IPS-18c (cell line): ENCODE measurements around the gene PXDC1.
"Not testable (repeated sequence)": the region's sequence is repeated elsewhere in the genome, so short reads cannot be mapped to it uniquely, and the experiment has no call there.

Experiments
- H3K4me3 ChIP-seq: 2 replicates; pipeline ENCODE4 v1.7.0; 2013; ENCODE audit warnings: low read depth, mild to moderate bottlenecking, low read length, moderate library complexity; ENCODE audit not compliant: insufficient read depth
- H3K9me3 ChIP-seq: one replicate; pipeline ENCODE4 v1.6.1; 2013; ENCODE audit warnings: mild to moderate bottlenecking, low read length, moderate library complexity; ENCODE audit not compliant: control insufficient read depth, insufficient read depth

The PXDC1 gene

GRCh38 chr6:3754032-3754725, 2.7 kb upstream of the PXDC1 start:
- not testable (repeated sequence) for H3K4me3 ChIP-seq, H3K9me3 ChIP-seq

- Histone ChIP-seq H3K4me3 (no peak overlapping the region), H3K9me3 (peaks cover 2% of the 10 kb centered on the region)
These were observed 1.8 kb upstream of the PXDC1 start for GRCh38 chr6:3753228-3753835.

- peak overlapping the region; percentile 60 for H3K4me3 ChIP-seq
- peaks cover 2% of the 10 kb centered on the region for H3K9me3 ChIP-seq
These were observed 1.2 kb upstream of the PXDC1 start for GRCh38 chr6:3752531-3753227.

- Histone ChIP-seq H3K9me3 (peaks cover 2% of the 10 kb centered on the region), H3K4me3 (peak overlapping the region; percentile 60)
These were observed 417 bp upstream of the PXDC1 start for GRCh38 chr6:3751730-3752530.

- peaks cover 2% of the 10 kb centered on the region for H3K9me3 ChIP-seq
- peak overlapping the region; percentile 60 for H3K4me3 ChIP-seq
These were observed 1.0 kb downstream of the PXDC1 start for GRCh38 chr6:3750317-3751076.

DNA sequence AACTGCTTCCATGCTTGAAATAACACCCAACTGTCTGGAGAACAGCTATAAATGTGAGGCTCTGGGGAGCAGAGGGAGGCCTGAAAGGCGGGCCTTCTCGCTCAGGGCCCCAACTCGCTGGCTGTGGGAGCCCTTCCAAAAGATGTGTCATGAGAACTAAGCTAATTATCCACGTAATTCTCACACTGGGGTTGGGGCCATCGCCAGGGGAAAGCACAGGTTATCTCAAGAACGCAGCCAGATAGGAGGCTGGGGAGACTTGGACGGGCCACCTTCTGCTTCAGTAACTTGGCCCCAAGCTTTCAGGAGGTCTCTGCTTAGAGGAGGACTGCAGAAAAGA, 1.6 kb downstream of the PXDC1 start:
- H3K9me3 ChIP-seq = peaks cover 2% of the 10 kb centered on the region
- H3K4me3 ChIP-seq = peak overlapping the region; percentile 16; the same call in 1 of the 2 replicates

DNA sequence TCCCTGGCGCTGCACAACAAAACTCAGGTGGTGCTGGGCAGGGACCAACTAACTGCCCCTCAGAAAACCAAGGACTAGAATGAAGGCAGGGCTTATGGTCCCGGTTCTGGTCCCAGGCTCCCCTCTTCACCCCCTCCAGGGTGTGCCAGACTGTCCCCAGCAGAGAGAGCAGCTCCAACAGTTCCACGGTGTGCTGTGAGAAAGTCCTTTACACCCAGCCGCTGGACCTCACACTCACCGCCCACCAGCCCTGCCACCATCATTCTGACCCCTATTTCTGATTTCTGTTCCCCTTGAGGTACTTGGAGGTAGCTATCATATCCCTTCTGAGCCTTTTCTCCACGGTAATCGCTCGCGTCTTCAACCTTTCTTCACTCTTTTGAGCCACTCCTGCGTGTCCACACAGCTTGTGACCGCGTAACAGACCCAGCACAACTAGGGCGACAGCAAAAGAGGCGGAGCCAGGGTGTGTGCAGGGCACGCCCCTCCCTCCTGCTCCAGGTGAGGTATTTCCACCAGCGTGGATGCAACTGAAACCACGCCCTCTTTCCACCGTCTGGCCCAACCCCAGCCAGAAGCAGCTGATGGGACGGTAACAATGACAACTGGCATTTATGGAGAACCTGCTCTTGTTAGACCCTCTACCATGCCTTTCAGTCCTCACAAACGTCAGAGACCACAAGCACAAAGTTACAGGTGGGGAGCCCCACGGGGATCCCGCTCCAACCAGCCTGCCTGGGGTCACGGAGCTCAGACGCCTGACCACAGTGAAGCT, 2.3 kb downstream of the PXDC1 start:
- peaks cover 2% of the 10 kb centered on the region for H3K9me3 ChIP-seq
- H3K4me3 ChIP-seq = no peak overlapping the region

GRCh38 chr6:3748208-3749066, 3.1 kb downstream of the PXDC1 start:
- peaks cover 2% of the 10 kb centered on the region for H3K9me3 ChIP-seq
- H3K4me3 ChIP-seq = no peak overlapping the region

GRCh38 chr6:3747100-3747737, 4.3 kb downstream of the PXDC1 start:
- H3K4me3 ChIP-seq = no peak overlapping the region
- H3K9me3 ChIP-seq = peaks cover 2% of the 10 kb centered on the region

- Histone ChIP-seq H3K4me3 (no peak overlapping the region), H3K9me3 (peaks cover 2% of the 10 kb centered on the region)
These were observed 4.8 kb downstream of the PXDC1 start for GRCh38 chr6:3746696-3747095.

DNA sequence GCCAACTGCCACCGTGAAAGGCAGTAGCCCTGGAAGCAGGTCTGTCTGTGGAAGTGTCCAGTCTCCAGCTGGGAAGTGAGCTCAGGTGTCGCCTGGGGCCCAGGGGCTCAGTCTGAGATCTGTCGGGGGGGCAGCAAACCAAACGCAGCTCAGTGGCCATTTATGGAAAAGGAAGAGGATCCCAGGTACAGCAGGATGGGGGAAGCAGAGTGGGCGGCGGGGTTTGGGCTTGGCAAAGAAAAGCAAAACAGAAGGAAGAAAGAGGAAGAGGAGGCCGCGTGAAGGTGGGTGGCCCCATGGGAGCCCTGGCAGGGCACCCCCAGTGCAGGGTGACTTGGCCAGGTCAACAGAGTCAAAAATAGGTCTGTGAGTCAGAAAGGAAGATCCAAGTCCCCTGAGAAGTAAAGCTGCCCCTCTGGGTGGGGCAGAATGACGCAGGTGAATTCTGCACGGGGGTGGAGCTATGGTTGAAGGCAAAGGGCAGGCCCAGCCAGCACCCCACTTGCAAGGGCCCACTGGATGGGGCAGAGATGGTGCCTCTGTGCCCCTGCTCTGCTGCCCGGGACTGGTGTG, 5.3 kb downstream of the PXDC1 start:
- Histone ChIP-seq H3K9me3 (peaks cover 2% of the 10 kb centered on the region), H3K4me3 (no peak overlapping the region)

- peaks cover 2% of the 10 kb centered on the region for H3K9me3 ChIP-seq
These were observed 5.9 kb downstream of the PXDC1 start for GRCh38 chr6:3745566-3746118.

DNA sequence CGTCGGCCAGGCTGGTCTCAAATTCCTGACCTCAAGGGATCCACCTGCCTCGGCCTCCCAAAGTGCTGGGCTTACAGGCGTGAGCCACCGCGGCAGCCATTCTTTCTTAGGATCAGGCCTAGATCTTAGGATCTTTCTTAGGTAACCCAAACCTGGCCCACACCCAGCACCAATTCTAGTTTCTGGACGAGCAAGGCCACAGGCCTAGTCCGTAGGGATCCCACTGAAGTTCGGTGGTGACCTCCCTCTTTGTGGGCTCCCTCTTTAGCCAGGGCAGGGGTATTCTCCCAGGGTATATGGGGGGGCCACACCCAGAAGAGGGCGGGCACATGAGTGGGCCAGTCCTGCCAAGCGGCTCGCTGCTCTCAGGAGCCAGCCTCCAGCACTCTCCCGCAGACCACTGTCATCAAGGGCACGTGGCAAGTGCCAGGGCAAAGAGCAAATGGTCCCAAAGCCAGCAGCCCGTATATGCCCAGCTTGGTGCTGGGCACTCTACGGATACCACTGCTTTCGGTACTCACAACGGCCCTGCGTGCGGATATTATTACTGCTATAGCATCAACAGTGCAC, 6.5 kb downstream of the PXDC1 start:
- no peak overlapping the region for H3K4me3 ChIP-seq

More at GRCh38 chr6:3745566-3746118, 5.9 kb downstream of the PXDC1 start:
- no peak overlapping the region for H3K4me3 ChIP-seq

DNA sequence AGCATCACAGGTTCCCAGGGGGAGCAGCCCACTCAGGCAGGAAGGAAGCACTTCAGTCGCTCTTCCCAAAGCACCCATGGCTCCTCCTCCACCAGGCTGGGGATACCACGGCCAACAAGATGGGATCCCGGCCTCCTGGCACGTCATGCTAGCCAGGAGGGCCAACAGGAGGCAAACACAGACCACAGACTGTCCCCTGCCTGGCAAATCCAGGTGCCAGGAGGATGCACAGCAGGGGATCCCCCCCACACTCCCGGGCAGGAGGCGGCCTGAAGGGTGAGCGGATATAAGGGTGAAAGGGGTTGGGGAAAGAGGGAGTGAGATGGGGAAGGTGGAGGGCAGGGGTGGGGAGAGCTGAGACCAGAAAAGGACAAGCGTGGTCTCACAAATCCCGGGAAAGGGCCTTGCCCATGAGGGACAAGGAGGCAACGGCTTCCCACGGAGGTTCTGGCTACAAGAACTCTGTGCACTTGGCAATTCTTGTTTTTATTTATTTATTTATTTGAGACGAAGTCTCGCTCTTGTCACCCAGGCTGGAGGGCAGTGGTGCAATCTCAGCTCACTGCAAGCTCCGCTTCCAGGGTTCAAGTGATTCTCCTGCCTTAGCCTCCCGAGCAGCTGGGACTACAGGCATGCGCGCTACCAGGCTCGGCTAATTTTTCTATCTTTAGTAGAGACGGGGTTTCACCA, 7.2 kb downstream of the PXDC1 start:
- Histone ChIP-seq H3K9me3 (peaks cover 2% of the 10 kb centered on the region), H3K4me3 (no peak overlapping the region)

More for the DNA sequence above, 6.5 kb downstream of the PXDC1 start:
- H3K9me3 ChIP-seq = peaks cover 2% of the 10 kb centered on the region
